B cell (primary cell): ENCODE data around the gene PPP1R2C. TPM values are rescaled to one million over a fixed set of nuclear protein-coding genes. Genes with fewer than 3 reads are reported as not detected.

ENCODE experiments used
- ATAC-seq: fragments of 200-7000 bp; cut with Tn5 transposase; one replicate; pipeline ENCODE4 v1.10.0; 2021; ENCODE audit warnings: low read depth, mild to moderate bottlenecking, moderate number of reproducible peaks, moderate library complexity
- CTCF ChIA-PET: fragments of 350-600 bp; sonication (Branson Sonifier 250); formaldehyde crosslinking; loops from one replicate; lab custom pipeline; 2021; ENCODE audit warnings: antibody characterized with exemption, inconsistent platforms; lab: Charles Lee
- POLR2A ChIA-PET: fragments of 350-600 bp; sonication (Branson Sonifier 250); formaldehyde crosslinking; loops from one replicate; lab custom pipeline; 2021; ENCODE audit warnings: antibody characterized with exemption; lab: Charles Lee
- DNase-seq: peaks from one replicate; pipeline ENCODE4 v3.0.0; 2013
- H2AFZ ChIP-seq: 2 replicates; pipeline ENCODE4 v1.6.1; 2012; ENCODE audit warnings: mild to moderate bottlenecking, low read depth, low read length; ENCODE audit not compliant: insufficient read depth, poor library complexity, severe bottlenecking
- H3K27ac ChIP-seq, 2 donors: 1 replicate in 1 of 2; 2 replicates in 1 of 2; pipeline ENCODE4 v1.5.1; 2012 to 2013; ENCODE audit warnings: low read length in 2 of 2, mild to moderate bottlenecking in 2 of 2, moderate library complexity in 1 of 2
- H3K27me3 ChIP-seq, 4 experiments: fragments of 200-600 bp in 1 of 4; sonication (generic) in 1 of 4; replicated peaks in 1 of 4; 1 replicate in 2 of 4; 2 replicates in 2 of 4; pipeline versions ENCODE4 v1.6.1 to v1.7.0; 2013 to 2016; ENCODE audit warnings: low read length in 3 of 4, mild to moderate bottlenecking in 2 of 4, mixed read lengths in 1 of 4, moderate library complexity in 1 of 4; ENCODE audit not compliant: insufficient read depth in 4 of 4, control insufficient read depth in 3 of 4; ENCODE audit errors: control extremely low read depth in 1 of 4
- H3K36me3 ChIP-seq, 2 experiments: replicated peaks in 1 of 2; 1 replicate in 1 of 2; 2 replicates in 1 of 2; pipeline versions ENCODE4 v1.6.1 to v1.7.1; 2013; ENCODE audit warnings: low read length in 1 of 2; ENCODE audit not compliant: insufficient read depth in 2 of 2, control insufficient read depth in 1 of 2; ENCODE audit errors: control extremely low read depth in 1 of 2, extremely low read depth in 1 of 2
- H3K4me1 ChIP-seq, 2 donors: fragments of 200-600 bp in 1 of 2; sonication (generic) in 1 of 2; 1 replicate in 1 of 2; 2 replicates in 1 of 2; pipeline versions ENCODE4 v1.5.1 to v1.6.1; 2013 to 2017; ENCODE audit warnings: low read length in 2 of 2; ENCODE audit not compliant: control insufficient read depth in 2 of 2, insufficient read depth in 2 of 2
- H3K4me2 ChIP-seq: replicated peaks from 2 replicates; pipeline ENCODE3; 2012; ENCODE audit warnings: mild to moderate bottlenecking, low read depth, low read length; ENCODE audit not compliant: poor library complexity, severe bottlenecking
- H3K4me3 ChIP-seq, 5 experiments: fragments of 200-600 bp in 1 of 5; sonication (generic) in 1 of 5; 1 replicate in 3 of 5; 2 replicates in 2 of 5; pipeline versions ENCODE4 v1.5.1 to v1.7.0; 2011 to 2016; ENCODE audit warnings: low read length in 4 of 5, mild to moderate bottlenecking in 4 of 5, low read depth in 2 of 5, control low read depth in 1 of 5, moderate library complexity in 1 of 5; ENCODE audit not compliant: insufficient read depth in 1 of 5; ENCODE audit errors: control extremely low read depth in 1 of 5, extremely low read depth in 1 of 5
- H3K79me2 ChIP-seq: fragments of 200-600 bp; sonication (generic); one replicate; pipeline ENCODE4 v1.6.0; 2016; ENCODE audit warnings: low read length; ENCODE audit not compliant: control insufficient read depth, insufficient read depth
- H3K9ac ChIP-seq: fragments of 200-600 bp; sonication (generic); 2 replicates; pipeline ENCODE4 v1.6.1; 2017; ENCODE audit warnings: mild to moderate bottlenecking, low read length, moderate library complexity
- H3K9me3 ChIP-seq, 3 donors: one replicate each; pipeline versions ENCODE4 v1.6.1 to v1.7.1; 2013; ENCODE audit warnings: low read length in 2 of 3; ENCODE audit not compliant: control insufficient read depth in 2 of 3, insufficient read depth in 1 of 3; ENCODE audit errors: control extremely low read depth in 1 of 3
- H4K20me1 ChIP-seq: 2 replicates; pipeline ENCODE4 v1.6.0; 2012; ENCODE audit warnings: mild to moderate bottlenecking, low read length; ENCODE audit not compliant: insufficient read depth, control insufficient read depth, poor library complexity, severe bottlenecking
- H3K27ac Mint-ChIP-seq: one replicate; pipeline ENCODE4 v1.8.0; 2021; ENCODE audit warnings: mixed read lengths
- H3K27me3 Mint-ChIP-seq: one replicate; pipeline ENCODE4 v1.8.0; 2021; ENCODE audit warnings: mixed read lengths
- H3K4me1 Mint-ChIP-seq: one replicate; pipeline ENCODE4 v1.8.0; 2021; ENCODE audit warnings: mixed read lengths
- H3K4me3 Mint-ChIP-seq: one replicate; pipeline ENCODE4 v1.8.0; 2021; ENCODE audit warnings: mixed read lengths
- H3K9me3 Mint-ChIP-seq: one replicate; pipeline ENCODE4 v1.8.0; 2022; ENCODE audit warnings: mixed read lengths; ENCODE audit not compliant: insufficient read depth
- CTCF ChIP-seq: fragments of 200-600 bp; IDR thresholded peaks from one replicate; pipeline ENCODE4 v1.8.0; 2022; ENCODE audit warnings: antibody characterized with exemption, mild to moderate bottlenecking
- EZH2 ChIP-seq: IDR thresholded peaks from 2 replicates; pipeline ENCODE4 v1.6.1; 2012; ENCODE audit warnings: borderline replicate concordance, low read depth, mild to moderate bottlenecking, moderate library complexity, low read length; ENCODE audit not compliant: insufficient read depth, poor library complexity, severe bottlenecking
- WGBS: methylation state at CpG from one replicate; pipeline ENCODE4 v1.1.5; 2013; ENCODE audit warnings: missing lambda C conversion rate; ENCODE audit not compliant: insufficient coverage; 5-methylcytosine and 5-hydroxymethylcytosine counted together
- intact Hi-C: fragments of 100-400 bp; cut with micrococcal nuclease; formaldehyde crosslinking; loops from one replicate; pipeline ENCODE4 v1.10.0; 2022
- polyA plus RNA-seq: library from polyadenylated mRNA; depleted of rRNA; stranded (reverse); fragments of >200 nt; gene quantifications from 2 replicates; pipeline ENCODE4 v1.2.3, GENCODE V29; 2012
- total RNA-seq, 2 donors: library from RNA; stranded (reverse); fragments of 120-200 nt in 1 of 2; gene quantifications; 1 replicate in 1 of 2; 2 replicates in 1 of 2; pipeline versions ENCODE4 v1.2.3 to v1.2.4, GENCODE V29; 2013 to 2022

Gene PPP1R2C
- total and polyA plus RNA-seq, 2 donors (not counting 1 experiment from before 2014, with no cell fraction given), result 10.6 TPM; not detected in 1

GRCh38 chrX:42752730-42753129, 25.2 kb downstream of the PPP1R2C start:
- no peak for DNase-seq
- H3K9me3 Mint-ChIP-seq, result no peaks in the 10 kb centered on the region
- peaks cover 5% of the 10 kb centered on the region for H3K4me1 Mint-ChIP-seq
- POLR2A ChIA-PET, result no interaction called here
- intact Hi-C loops, result no loop called here
- H3K27ac Mint-ChIP-seq, result no peak overlapping the region
- no peak overlapping the region for H3K4me3 Mint-ChIP-seq
- H3K27me3 ChIP-seq, result no peaks in the 10 kb centered on the region
- no peak overlapping the region for H3K4me3 ChIP-seq
- no peak overlapping the region for H3K9ac ChIP-seq
- no peaks in the 10 kb centered on the region for H3K27me3 Mint-ChIP-seq
- no peaks in the 10 kb centered on the region for H4K20me1 ChIP-seq
- H3K4me1 ChIP-seq, result no peaks in the 10 kb centered on the region
- no peak overlapping the region for H3K4me2 ChIP-seq
- H3K9me3 ChIP-seq, result no peaks in the 10 kb centered on the region
- H3K27ac ChIP-seq, result no peak overlapping the region
- H2AFZ ChIP-seq, result no peak overlapping the region
- H3K36me3 ChIP-seq, result no peaks in the 10 kb centered on the region
- no CpG with 5 or more reads among the region's 4 CpGs for WGBS
- CTCF ChIA-PET, result no interaction called here
- ATAC-seq, result no peak
- no peaks in the 10 kb centered on the region for H3K79me2 ChIP-seq
- TF ChIP-seq EZH2 (no peak), CTCF (no peak)

- Histone ChIP-seq H3K4me2 (no peak overlapping the region), H3K36me3 (no peaks in the 10 kb centered on the region), H3K9ac (no peak overlapping the region), H2AFZ (no peak overlapping the region), H3K27me3 (no peaks in the 10 kb centered on the region), H3K79me2 (no peaks in the 10 kb centered on the region), H3K27ac (no peak overlapping the region), H3K4me3 (no peak overlapping the region), H4K20me1 (no peaks in the 10 kb centered on the region), H3K4me1 (no peaks in the 10 kb centered on the region), H3K9me3 (no peaks in the 10 kb centered on the region)
- POLR2A ChIA-PET, result no interaction called here
- H3K9me3 Mint-ChIP-seq, result no peaks in the 10 kb centered on the region
- no peak for DNase-seq
- H3K27me3 Mint-ChIP-seq, result no peaks in the 10 kb centered on the region
- CTCF ChIA-PET, result no interaction called here
- ATAC-seq, result no peak
- TF ChIP-seq EZH2 (no peak), CTCF (no peak)
- 100% methylated on average over 1 of the region's 3 CpGs for WGBS
- H3K4me3 Mint-ChIP-seq, result no peak overlapping the region
- H3K27ac Mint-ChIP-seq, result no peak overlapping the region
- peaks cover 5% of the 10 kb centered on the region for H3K4me1 Mint-ChIP-seq
- intact Hi-C loops, result no loop called here
These were observed 26.4 kb downstream of the PPP1R2C start for GRCh38 chrX:42751573-42751972.
